Heart left ventricle (tissue), 13 donors: ENCODE measurements around the gene POU3F1.

ENCODE experiments used
- CTCF ChIP-seq, 12 donors: fragments of 200-600 bp; sonication (generic) in 4 of 12; IDR thresholded peaks; one replicate each; pipeline versions ENCODE4 v1.5.0 to v1.8.0; 2018 to 2022; ENCODE audit warnings: antibody characterized with exemption in 12 of 12, mild to moderate bottlenecking in 5 of 12
- POLR2A ChIP-seq, 2 donors: fragments of 450-650 bp; IDR thresholded peaks; one replicate each; pipeline ENCODE4 v1.6.1; 2017; ENCODE audit warnings: antibody characterized with exemption in 2 of 2, mild to moderate bottlenecking in 2 of 2, moderate library complexity in 2 of 2
- donor health status: ischemic (EF 13 %, LVEDD 7.1; RV severe dilation, severe dysfunction).
- donor health status: DM: no; HTN: yes; CAD: no.
- donor health status: DM: no; HTN: no; CAD: no.
- donor health status: ischemic (EF 25% LVEDD 6.9; RV normal size, moderate dysfunction).
- donor health status: ischemic (EF 25% LVEDD 5.7; RV mildly dilated, moderate dysfunction).
- donor health status: ischemic (EF 35%, LVEDD 5.7; RV mildly dilated, moderate dysfunction).
- donor health status: nonischemic (EF 11% LVEDD 7.7; RV severe dilation, severe dysfunction).
- donor health status: DM: yes; HTN: yes; CAD: no.
- donor health status: PGD.
- donor health status: ischemic (EF 29% LVEDD 5.4; RV normal size, mild dysfunction).
- donor health status: nonischemic (EF 23%, LVEDD 6.1; RV moderate dilation, normal function).

GRCh38 chr1:38045401-38046332 is 926 bp downstream of the POU3F1 start:
- TF ChIP-seq CTCF (IDR thresholded peaks at IDR 0.05) = no peak
- TF ChIP-seq POLR2A (IDR thresholded peaks at IDR 0.05) = no peak
